OCI-LY3 (cell line): ENCODE measurements around the gene TESMIN.

ENCODE experiments used
- H2AFZ ChIP-seq: fragments of 200-600, 300-600 bp; shearing (Covaris generic); 2 replicates; pipeline ENCODE4 v1.6.0; 2014; ENCODE audit warnings: antibody characterized with exemption, low read depth, low read length
- H3K27ac ChIP-seq: fragments of 200-600, 300-600 bp; sonication (generic); 2 replicates; pipeline ENCODE4 v1.5.1; 2014; ENCODE audit warnings: mild to moderate bottlenecking, low read length, moderate library complexity, mixed read lengths
- H3K27me3 ChIP-seq: fragments of 200-600, 300-600 bp; sonication (generic); 2 replicates; pipeline ENCODE4 v1.6.1; 2014; ENCODE audit warnings: low read depth, low read length, mixed read lengths
- H3K36me3 ChIP-seq: fragments of 200-600, 300-600 bp; sonication (generic); replicated peaks from 2 replicates; pipeline ENCODE3; 2014; ENCODE audit warnings: low read depth, low read length, mixed read lengths
- H3K4me1 ChIP-seq: fragments of 300-600, 200-600 bp; sonication (generic); 2 replicates; pipeline ENCODE4 v1.6.1; 2014; ENCODE audit warnings: low read length, mixed read lengths
- H3K4me2 ChIP-seq: fragments of 200-600, 300-600 bp; sonication (generic); 2 replicates; pipeline ENCODE4 v1.6.1; 2014; ENCODE audit warnings: low read length, mixed read lengths
- H3K4me3 ChIP-seq: fragments of 300-600, 200-600 bp; sonication (generic); 2 replicates; pipeline ENCODE4 v1.5.1; 2014; ENCODE audit warnings: antibody characterized with exemption, mild to moderate bottlenecking, low read length, moderate library complexity
- H3K79me2 ChIP-seq: fragments of 300-600, 200-600 bp; shearing (Covaris generic); 2 replicates; pipeline ENCODE4 v1.6.1; 2014; ENCODE audit warnings: mild to moderate bottlenecking, low read length, mixed read lengths
- H3K9ac ChIP-seq: fragments of 300-600, 200-600 bp; shearing (Covaris generic); 2 replicates; pipeline ENCODE4 v1.6.0; 2014; ENCODE audit warnings: mild to moderate bottlenecking, low read length, moderate library complexity
- H3K9me3 ChIP-seq: fragments of 200-600, 300-600 bp; shearing (Covaris generic); 2 replicates; pipeline ENCODE4 v1.6.1; 2014; ENCODE audit warnings: low read length, mixed read lengths; ENCODE audit not compliant: insufficient read depth
- H4K20me1 ChIP-seq: fragments of 200-600, 300-600 bp; sonication (generic); 2 replicates; pipeline ENCODE4 v1.6.1; 2016; ENCODE audit warnings: low read length, mixed read lengths; ENCODE audit not compliant: insufficient read depth
- EZH2phosphoT487 ChIP-seq: fragments of 200-600 bp; shearing (Covaris generic); IDR thresholded peaks from 2 replicates; pipeline ENCODE4 v1.6.1; 2018; ENCODE audit warnings: antibody characterized with exemption, mixed run types, low read depth
- TF ChIP-seq, protein P1 (sequence below): fragments of 200-600, 300-600 bp; sonication (generic); IDR thresholded peaks from 2 replicates; pipeline ENCODE4 v1.5.1; 2014; ENCODE audit warnings: antibody characterized with exemption, low read length, low read depth

The TESMIN gene

DNA sequence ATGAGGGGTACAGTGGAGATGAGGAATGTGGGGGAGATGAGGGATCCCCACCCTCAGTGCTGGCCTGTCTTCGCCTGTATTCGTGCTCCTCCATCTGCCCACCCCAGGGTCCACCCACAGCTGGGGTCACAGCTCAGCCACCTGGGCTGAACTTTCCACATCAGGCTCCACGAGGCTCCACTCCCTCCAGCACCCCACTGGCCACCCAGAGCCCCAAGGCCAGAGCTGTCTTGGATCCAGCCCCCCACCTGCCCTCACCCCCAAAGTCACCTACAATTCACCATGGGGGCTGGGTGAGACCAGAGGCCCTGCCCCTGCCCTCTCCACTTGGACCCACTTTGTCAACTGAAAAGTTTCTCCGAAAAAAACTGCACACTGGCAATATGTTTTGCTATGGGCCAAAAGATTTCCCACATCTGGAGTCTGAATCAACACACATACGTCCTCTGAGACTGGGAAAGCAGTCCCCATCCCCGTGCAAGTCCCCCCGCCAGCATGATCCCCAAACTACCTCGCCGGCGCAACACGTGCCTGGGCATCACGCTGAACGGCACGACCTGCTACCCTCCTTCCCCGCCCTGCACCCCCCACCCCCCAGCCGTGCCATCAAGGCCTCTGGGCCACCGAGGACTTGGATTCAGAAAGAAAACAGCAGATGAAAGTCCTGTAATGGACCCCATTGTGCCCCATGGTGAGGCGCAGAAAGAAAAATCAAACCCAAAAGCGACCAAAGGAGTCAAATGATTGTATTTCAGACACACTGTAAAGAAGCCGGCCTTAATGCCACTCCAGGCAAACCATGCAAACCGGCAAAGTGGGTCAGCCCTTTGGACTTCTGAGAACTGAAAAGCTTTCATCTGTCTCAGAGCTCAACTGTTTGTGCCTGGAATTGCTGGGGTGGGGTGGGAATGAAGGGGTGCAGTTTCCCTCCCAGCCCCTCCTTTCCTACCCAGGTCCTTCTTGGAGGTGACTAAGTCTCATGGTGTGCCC, 83.5 kb downstream of the TESMIN start:
- no peaks in the 10 kb centered on the region for H3K79me2 ChIP-seq
- no peaks in the 10 kb centered on the region for H3K36me3 ChIP-seq
- H3K4me3 ChIP-seq, result no peak overlapping the region
- H3K4me2 ChIP-seq, result no peak overlapping the region
- H4K20me1 ChIP-seq, result no peaks in the 10 kb centered on the region
- no peak overlapping the region for H2AFZ ChIP-seq
- H3K9ac ChIP-seq, result no peak overlapping the region
- TF ChIP-seq, protein P1, sequence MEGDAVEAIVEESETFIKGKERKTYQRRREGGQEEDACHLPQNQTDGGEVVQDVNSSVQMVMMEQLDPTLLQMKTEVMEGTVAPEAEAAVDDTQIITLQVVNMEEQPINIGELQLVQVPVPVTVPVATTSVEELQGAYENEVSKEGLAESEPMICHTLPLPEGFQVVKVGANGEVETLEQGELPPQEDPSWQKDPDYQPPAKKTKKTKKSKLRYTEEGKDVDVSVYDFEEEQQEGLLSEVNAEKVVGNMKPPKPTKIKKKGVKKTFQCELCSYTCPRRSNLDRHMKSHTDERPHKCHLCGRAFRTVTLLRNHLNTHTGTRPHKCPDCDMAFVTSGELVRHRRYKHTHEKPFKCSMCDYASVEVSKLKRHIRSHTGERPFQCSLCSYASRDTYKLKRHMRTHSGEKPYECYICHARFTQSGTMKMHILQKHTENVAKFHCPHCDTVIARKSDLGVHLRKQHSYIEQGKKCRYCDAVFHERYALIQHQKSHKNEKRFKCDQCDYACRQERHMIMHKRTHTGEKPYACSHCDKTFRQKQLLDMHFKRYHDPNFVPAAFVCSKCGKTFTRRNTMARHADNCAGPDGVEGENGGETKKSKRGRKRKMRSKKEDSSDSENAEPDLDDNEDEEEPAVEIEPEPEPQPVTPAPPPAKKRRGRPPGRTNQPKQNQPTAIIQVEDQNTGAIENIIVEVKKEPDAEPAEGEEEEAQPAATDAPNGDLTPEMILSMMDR, result no peak
- no peaks in the 10 kb centered on the region for H3K9me3 ChIP-seq
- 0 out of 2 replicates have a peak, but pooled peaks cover 2% of the 10 kb centered on the region for H3K27me3 ChIP-seq
- H3K4me1 ChIP-seq, result no peaks in the 10 kb centered on the region
- no peak overlapping the region for H3K27ac ChIP-seq

DNA sequence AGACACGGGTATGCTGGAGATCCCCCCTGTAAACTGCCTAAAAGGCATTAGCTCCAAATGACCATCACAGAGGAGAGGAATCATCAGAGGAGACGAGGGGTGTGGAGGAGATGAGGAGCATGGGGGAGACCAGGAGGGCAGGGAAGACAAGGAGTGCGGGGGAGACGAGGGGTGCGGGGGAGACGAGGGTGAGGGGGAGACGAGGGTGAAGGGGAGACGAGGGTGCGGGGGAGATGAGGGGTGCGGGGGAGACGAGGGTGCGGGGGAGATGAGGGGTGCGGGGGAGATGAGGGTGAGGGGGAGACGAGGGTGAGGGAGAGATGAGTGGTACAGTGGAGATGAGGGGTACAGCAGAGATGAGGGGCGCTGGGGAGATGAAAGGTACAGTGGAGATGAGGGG, 84.5 kb downstream of the TESMIN start:
- TF ChIP-seq, protein P1, result no peak
- no peak for TF ChIP-seq EZH2phosphoT487
- H3K4me1 ChIP-seq, result no peaks in the 10 kb centered on the region
- no peak overlapping the region for H3K4me2 ChIP-seq
- no peaks in the 10 kb centered on the region for H3K9me3 ChIP-seq
- H3K27ac ChIP-seq, result no peak overlapping the region
- H3K79me2 ChIP-seq, result no peaks in the 10 kb centered on the region
- no peak overlapping the region for H2AFZ ChIP-seq
- 0 out of 2 replicates have a peak, but pooled peaks cover 2% of the 10 kb centered on the region for H3K27me3 ChIP-seq
- no peaks in the 10 kb centered on the region for H4K20me1 ChIP-seq
- no peak overlapping the region for H3K4me3 ChIP-seq
- no peak overlapping the region for H3K9ac ChIP-seq
- no peaks in the 10 kb centered on the region for H3K36me3 ChIP-seq

DNA sequence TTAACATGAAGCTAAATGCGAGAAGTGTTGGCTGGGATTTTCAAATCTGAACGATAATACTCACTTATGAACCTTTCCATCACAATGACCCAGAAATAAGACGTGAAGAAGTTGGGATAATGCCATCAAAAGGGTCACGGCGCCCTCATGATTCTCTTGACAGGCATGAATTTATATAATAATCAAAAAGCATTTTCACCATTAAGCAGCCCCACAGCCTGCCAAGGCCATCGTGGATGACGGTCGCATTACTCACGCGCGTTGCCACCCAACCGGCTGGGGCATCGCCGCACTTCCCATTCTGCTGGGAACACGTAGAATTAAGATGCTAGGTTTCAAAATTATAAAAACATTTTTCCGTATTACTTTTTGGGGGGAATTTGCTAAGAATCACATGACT, 85.9 kb downstream of the TESMIN start:
- Histone ChIP-seq H3K9ac (no peak overlapping the region), H3K4me1 (no peaks in the 10 kb centered on the region), H4K20me1 (no peaks in the 10 kb centered on the region), H2AFZ (no peak overlapping the region), H3K4me3 (no peak overlapping the region), H3K4me2 (no peak overlapping the region), H3K79me2 (no peaks in the 10 kb centered on the region), H3K27ac (no peak overlapping the region), H3K27me3 (0 out of 2 replicates have a peak, but pooled peaks cover 2% of the 10 kb centered on the region), H3K36me3 (no peaks in the 10 kb centered on the region), H3K9me3 (no peaks in the 10 kb centered on the region)
- TF ChIP-seq, protein P1, result no peak
- TF ChIP-seq EZH2phosphoT487, result no peak

DNA sequence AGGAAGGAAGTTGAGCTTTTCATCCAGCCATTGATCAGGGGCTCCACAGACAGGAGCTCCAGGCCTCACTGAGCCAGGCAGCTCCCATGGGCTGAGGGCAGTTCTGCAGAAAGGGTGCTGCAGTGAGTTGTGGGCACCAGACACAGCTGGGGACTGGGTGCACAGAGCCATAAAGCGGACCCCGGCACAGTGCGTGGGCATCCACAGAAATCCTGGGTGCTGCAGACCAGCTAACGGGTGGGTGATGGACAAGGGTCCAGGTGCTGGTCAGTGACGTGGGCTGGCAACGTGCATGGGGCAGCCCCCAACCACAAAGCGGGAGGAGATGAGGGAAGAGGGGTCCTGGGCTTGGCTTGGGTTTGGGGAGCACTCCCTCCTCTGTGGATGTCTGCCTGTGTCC, 86.4 kb downstream of the TESMIN start:
- H3K27ac ChIP-seq, result no peak overlapping the region
- no peak overlapping the region for H2AFZ ChIP-seq
- H3K79me2 ChIP-seq, result no peaks in the 10 kb centered on the region
- H3K36me3 ChIP-seq, result no peaks in the 10 kb centered on the region
- H3K9me3 ChIP-seq, result no peaks in the 10 kb centered on the region
- no peaks in the 10 kb centered on the region for H4K20me1 ChIP-seq
- H3K9ac ChIP-seq, result no peak overlapping the region
- TF ChIP-seq, protein P1, result no peak
- no peak for TF ChIP-seq EZH2phosphoT487
- no peak overlapping the region for H3K4me3 ChIP-seq
- no peak overlapping the region for H3K4me2 ChIP-seq
- 0 out of 2 replicates have a peak, but pooled peaks cover 2% of the 10 kb centered on the region for H3K27me3 ChIP-seq
- H3K4me1 ChIP-seq, result no peaks in the 10 kb centered on the region
